B cell (primary cell): ENCODE measurements around the gene RPL23. TPM values are rescaled to one million over a fixed set of nuclear protein-coding genes. Genes with fewer than 3 reads are reported as not detected.
A peak's percentile ranks its signal among the peaks of the same experiment; 100 is the strongest.

Experiments used
- ATAC-seq: fragments of 200-7000 bp; cut with Tn5 transposase; one replicate; pipeline ENCODE4 v1.10.0; 2021; ENCODE audit warnings: low read depth, mild to moderate bottlenecking, moderate number of reproducible peaks, moderate library complexity
- CTCF ChIA-PET: fragments of 350-600 bp; sonication (Branson Sonifier 250); formaldehyde crosslinking; loops from one replicate; lab custom pipeline; 2021; ENCODE audit warnings: antibody characterized with exemption, inconsistent platforms; lab: Charles Lee
- POLR2A ChIA-PET: fragments of 350-600 bp; sonication (Branson Sonifier 250); formaldehyde crosslinking; loops from one replicate; lab custom pipeline; 2021; ENCODE audit warnings: antibody characterized with exemption; lab: Charles Lee
- DNase-seq: peaks from one replicate; pipeline ENCODE4 v3.0.0; 2013
- H2AFZ ChIP-seq: 2 replicates; pipeline ENCODE4 v1.6.1; 2012; ENCODE audit warnings: mild to moderate bottlenecking, low read depth, low read length; ENCODE audit not compliant: insufficient read depth, poor library complexity, severe bottlenecking
- H3K27ac ChIP-seq, 2 donors: 1 replicate in 1 of 2; 2 replicates in 1 of 2; pipeline ENCODE4 v1.5.1; 2012 to 2013; ENCODE audit warnings: low read length in 2 of 2, mild to moderate bottlenecking in 2 of 2, moderate library complexity in 1 of 2
- H3K27me3 ChIP-seq, 4 experiments: fragments of 200-600 bp in 1 of 4; sonication (generic) in 1 of 4; replicated peaks in 1 of 4; 1 replicate in 2 of 4; 2 replicates in 2 of 4; pipeline versions ENCODE4 v1.6.1 to v1.7.0; 2013 to 2016; ENCODE audit warnings: low read length in 3 of 4, mild to moderate bottlenecking in 2 of 4, mixed read lengths in 1 of 4, moderate library complexity in 1 of 4; ENCODE audit not compliant: insufficient read depth in 4 of 4, control insufficient read depth in 3 of 4; ENCODE audit errors: control extremely low read depth in 1 of 4
- H3K36me3 ChIP-seq, 2 experiments: replicated peaks in 1 of 2; 1 replicate in 1 of 2; 2 replicates in 1 of 2; pipeline versions ENCODE4 v1.6.1 to v1.7.1; 2013; ENCODE audit warnings: low read length in 1 of 2; ENCODE audit not compliant: insufficient read depth in 2 of 2, control insufficient read depth in 1 of 2; ENCODE audit errors: control extremely low read depth in 1 of 2, extremely low read depth in 1 of 2
- H3K4me1 ChIP-seq, 2 donors: fragments of 200-600 bp in 1 of 2; sonication (generic) in 1 of 2; 1 replicate in 1 of 2; 2 replicates in 1 of 2; pipeline versions ENCODE4 v1.5.1 to v1.6.1; 2013 to 2017; ENCODE audit warnings: low read length in 2 of 2; ENCODE audit not compliant: control insufficient read depth in 2 of 2, insufficient read depth in 2 of 2
- H3K4me2 ChIP-seq: replicated peaks from 2 replicates; pipeline ENCODE3; 2012; ENCODE audit warnings: mild to moderate bottlenecking, low read depth, low read length; ENCODE audit not compliant: poor library complexity, severe bottlenecking
- H3K4me3 ChIP-seq, 5 experiments: fragments of 200-600 bp in 1 of 5; sonication (generic) in 1 of 5; 1 replicate in 3 of 5; 2 replicates in 2 of 5; pipeline versions ENCODE4 v1.5.1 to v1.7.0; 2011 to 2016; ENCODE audit warnings: low read length in 4 of 5, mild to moderate bottlenecking in 4 of 5, low read depth in 2 of 5, control low read depth in 1 of 5, moderate library complexity in 1 of 5; ENCODE audit not compliant: insufficient read depth in 1 of 5; ENCODE audit errors: control extremely low read depth in 1 of 5, extremely low read depth in 1 of 5
- H3K79me2 ChIP-seq: fragments of 200-600 bp; sonication (generic); one replicate; pipeline ENCODE4 v1.6.0; 2016; ENCODE audit warnings: low read length; ENCODE audit not compliant: control insufficient read depth, insufficient read depth
- H3K9ac ChIP-seq: fragments of 200-600 bp; sonication (generic); 2 replicates; pipeline ENCODE4 v1.6.1; 2017; ENCODE audit warnings: mild to moderate bottlenecking, low read length, moderate library complexity
- H3K9me3 ChIP-seq, 3 donors: one replicate each; pipeline versions ENCODE4 v1.6.1 to v1.7.1; 2013; ENCODE audit warnings: low read length in 2 of 3; ENCODE audit not compliant: control insufficient read depth in 2 of 3, insufficient read depth in 1 of 3; ENCODE audit errors: control extremely low read depth in 1 of 3
- H4K20me1 ChIP-seq: 2 replicates; pipeline ENCODE4 v1.6.0; 2012; ENCODE audit warnings: mild to moderate bottlenecking, low read length; ENCODE audit not compliant: insufficient read depth, control insufficient read depth, poor library complexity, severe bottlenecking
- H3K27ac Mint-ChIP-seq: one replicate; pipeline ENCODE4 v1.8.0; 2021; ENCODE audit warnings: mixed read lengths
- H3K27me3 Mint-ChIP-seq: one replicate; pipeline ENCODE4 v1.8.0; 2021; ENCODE audit warnings: mixed read lengths
- H3K4me1 Mint-ChIP-seq: one replicate; pipeline ENCODE4 v1.8.0; 2021; ENCODE audit warnings: mixed read lengths
- H3K4me3 Mint-ChIP-seq: one replicate; pipeline ENCODE4 v1.8.0; 2021; ENCODE audit warnings: mixed read lengths
- H3K9me3 Mint-ChIP-seq: one replicate; pipeline ENCODE4 v1.8.0; 2022; ENCODE audit warnings: mixed read lengths; ENCODE audit not compliant: insufficient read depth
- EZH2 ChIP-seq: IDR thresholded peaks from 2 replicates; pipeline ENCODE4 v1.6.1; 2012; ENCODE audit warnings: borderline replicate concordance, low read depth, mild to moderate bottlenecking, moderate library complexity, low read length; ENCODE audit not compliant: insufficient read depth, poor library complexity, severe bottlenecking
- WGBS: methylation state at CpG from one replicate; pipeline ENCODE4 v1.1.5; 2013; ENCODE audit warnings: missing lambda C conversion rate; ENCODE audit not compliant: insufficient coverage; 5-methylcytosine and 5-hydroxymethylcytosine counted together
- intact Hi-C: fragments of 100-400 bp; cut with micrococcal nuclease; formaldehyde crosslinking; loops from one replicate; pipeline ENCODE4 v1.10.0; 2022
- polyA plus RNA-seq: library from polyadenylated mRNA; depleted of rRNA; stranded (reverse); fragments of >200 nt; gene quantifications from 2 replicates; pipeline ENCODE4 v1.2.3, GENCODE V29; 2012
- total RNA-seq, 2 donors: library from RNA; stranded (reverse); fragments of 120-200 nt in 1 of 2; gene quantifications; 1 replicate in 1 of 2; 2 replicates in 1 of 2; pipeline versions ENCODE4 v1.2.3 to v1.2.4, GENCODE V29; 2013 to 2022
- TF ChIP-seq, protein P1 (sequence below): fragments of 200-600 bp; IDR thresholded peaks from one replicate; pipeline ENCODE4 v1.8.0; 2022; ENCODE audit warnings: antibody characterized with exemption, mild to moderate bottlenecking

RPL23 gene
- total and polyA plus RNA-seq, 2 donors (not counting 1 experiment from before 2014, with no cell fraction given), result 1,753 to 2,282 TPM

DNA sequence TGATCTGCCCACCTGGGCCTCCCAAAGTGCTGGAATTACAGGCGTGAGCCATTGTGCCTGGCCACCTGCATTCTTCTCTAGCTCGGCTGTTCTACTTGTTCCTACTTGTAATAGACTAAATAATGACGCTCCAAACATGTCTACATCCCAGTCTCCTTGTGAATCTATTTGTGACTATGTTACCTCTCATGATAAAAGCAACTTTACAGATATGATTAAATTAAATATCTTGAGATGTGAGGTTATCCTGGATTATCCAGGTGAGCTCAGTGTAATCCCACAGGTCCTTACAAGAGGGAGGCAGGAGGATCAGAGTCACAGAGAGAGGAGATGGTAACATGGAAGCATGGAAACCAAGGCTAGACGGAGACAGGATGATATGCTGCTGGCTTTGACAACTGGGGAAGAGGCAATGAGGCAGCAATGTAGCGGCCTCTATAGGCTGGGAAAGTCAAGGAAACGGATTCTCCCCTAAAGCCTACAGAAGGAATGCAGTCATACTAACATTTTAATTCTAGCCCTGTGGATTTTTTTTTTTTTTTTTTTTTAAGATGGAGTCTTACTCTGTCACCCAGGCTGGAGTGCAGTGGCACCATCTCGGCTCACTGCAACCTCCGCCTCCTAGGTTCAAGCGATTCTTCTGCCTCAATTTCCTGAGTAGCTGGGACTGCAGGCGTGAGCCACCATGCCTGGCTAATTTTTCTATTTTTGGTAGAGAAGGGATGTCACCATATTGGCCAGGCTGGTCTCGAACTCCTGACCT, 11.3 kb upstream of the RPL23 start:
- no peak for DNase-seq
- no peak for TF ChIP-seq EZH2
- TF ChIP-seq, protein P1, sequence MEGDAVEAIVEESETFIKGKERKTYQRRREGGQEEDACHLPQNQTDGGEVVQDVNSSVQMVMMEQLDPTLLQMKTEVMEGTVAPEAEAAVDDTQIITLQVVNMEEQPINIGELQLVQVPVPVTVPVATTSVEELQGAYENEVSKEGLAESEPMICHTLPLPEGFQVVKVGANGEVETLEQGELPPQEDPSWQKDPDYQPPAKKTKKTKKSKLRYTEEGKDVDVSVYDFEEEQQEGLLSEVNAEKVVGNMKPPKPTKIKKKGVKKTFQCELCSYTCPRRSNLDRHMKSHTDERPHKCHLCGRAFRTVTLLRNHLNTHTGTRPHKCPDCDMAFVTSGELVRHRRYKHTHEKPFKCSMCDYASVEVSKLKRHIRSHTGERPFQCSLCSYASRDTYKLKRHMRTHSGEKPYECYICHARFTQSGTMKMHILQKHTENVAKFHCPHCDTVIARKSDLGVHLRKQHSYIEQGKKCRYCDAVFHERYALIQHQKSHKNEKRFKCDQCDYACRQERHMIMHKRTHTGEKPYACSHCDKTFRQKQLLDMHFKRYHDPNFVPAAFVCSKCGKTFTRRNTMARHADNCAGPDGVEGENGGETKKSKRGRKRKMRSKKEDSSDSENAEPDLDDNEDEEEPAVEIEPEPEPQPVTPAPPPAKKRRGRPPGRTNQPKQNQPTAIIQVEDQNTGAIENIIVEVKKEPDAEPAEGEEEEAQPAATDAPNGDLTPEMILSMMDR, result no peak
- Mint-ChIP-seq H3K4me3 (no peak overlapping the region), H3K4me1 (peaks cover 44% of the 10 kb centered on the region), H3K9me3 (no peaks in the 10 kb centered on the region), H3K27ac (peak overlapping the region; percentile 26), H3K27me3 (no peaks in the 10 kb centered on the region)
- no peak overlapping the region for H3K4me2 ChIP-seq
- no peak overlapping the region for H3K27ac ChIP-seq
- no peak overlapping the region for H2AFZ ChIP-seq
- H3K4me3 ChIP-seq, result no peak overlapping the region
- no peaks in the 10 kb centered on the region for H3K9me3 ChIP-seq
- no peaks in the 10 kb centered on the region for H3K79me2 ChIP-seq
- no peaks in the 10 kb centered on the region for H4K20me1 ChIP-seq
- no peak for ATAC-seq
- ChIA-PET POLR2A (interaction anchor here (0.7 kb wide), 1 partner anchor 345 kb away, joined by 10 read pairs; no protein-coding TSS in a partner anchor), CTCF (interaction anchor here (0.7 to 2.3 kb wide), 3 partner anchors 11 to 1667 kb away, joined by 3 to 12 read pairs (median 8); partner anchors contain the start of gene RPL23)
- no peak overlapping the region for H3K9ac ChIP-seq
- no peaks in the 10 kb centered on the region for H3K27me3 ChIP-seq
- H3K4me1 ChIP-seq, result peaks cover 33 to 49% of the 10 kb centered on the region in 2 donors
- no peaks in the 10 kb centered on the region for H3K36me3 ChIP-seq
- WGBS, result 82% methylated on average over 4 of the region's 11 CpGs
- intact Hi-C loops, result no loop called here

GRCh38 chr17:38861399-38861843, 7.9 kb upstream of the RPL23 start:
- H4K20me1 ChIP-seq, result no peaks in the 10 kb centered on the region
- TF ChIP-seq EZH2, result no peak
- TF ChIP-seq, protein P1, result no peak
- no peak overlapping the region for H3K9ac ChIP-seq
- ChIA-PET CTCF (interaction anchor here (0.9 kb wide), 1 partner anchor 292 kb away, joined by 4 read pairs; no protein-coding TSS in a partner anchor), POLR2A (interaction anchor here (1.3 kb wide), 1 partner anchor 8 kb away, joined by 3 read pairs; the partner anchor contains the start of gene LASP1)
- Mint-ChIP-seq H3K9me3 (no peaks in the 10 kb centered on the region), H3K27me3 (no peaks in the 10 kb centered on the region), H3K4me3 (no peak overlapping the region), H3K27ac (peak overlapping the region; percentile 67), H3K4me1 (peaks cover 29% of the 10 kb centered on the region)
- H3K79me2 ChIP-seq, result peaks cover 3% of the 10 kb centered on the region
- H3K4me3 ChIP-seq, result no peak overlapping the region
- no peak for ATAC-seq
- intact Hi-C loops, result no loop called here
- no peaks in the 10 kb centered on the region for H3K36me3 ChIP-seq
- peaks cover 23 to 29% of the 10 kb centered on the region in 2 donors for H3K4me1 ChIP-seq
- no peak overlapping the region for H3K4me2 ChIP-seq
- H3K27me3 ChIP-seq, result no peaks in the 10 kb centered on the region
- H3K27ac ChIP-seq, result no peak overlapping the region
- H2AFZ ChIP-seq, result peak overlapping the region; percentile 0
- WGBS, result no CpG with 5 or more reads among the region's 8 CpGs
- H3K9me3 ChIP-seq, result no peaks in the 10 kb centered on the region
- DNase-seq, result no peak
